NT2/D1 (cell line): ENCODE results near the gene PPP6R1.

Experiments used
- DNase-seq: peaks from one replicate; pipeline ENCODE4 v3.0.0-alpha.2; 2011; ENCODE audit warnings: low read depth, low spot score
- H3K27me3 ChIP-seq: 2 replicates; pipeline ENCODE4 v1.6.0; 2011; ENCODE audit warnings: mild to moderate bottlenecking; ENCODE audit not compliant: insufficient read length, insufficient read depth
- H3K36me3 ChIP-seq: 2 replicates; pipeline ENCODE4 v1.6.1; 2011; ENCODE audit warnings: mild to moderate bottlenecking, low read length, mixed read lengths; ENCODE audit not compliant: insufficient read depth, insufficient read length
- H3K4me1 ChIP-seq: 2 replicates; pipeline ENCODE4 v1.5.1; 2011; ENCODE audit not compliant: insufficient read depth, insufficient read length
- H3K4me3 ChIP-seq: 2 replicates; pipeline ENCODE4 v1.5.1; 2011; ENCODE audit warnings: low read depth; ENCODE audit not compliant: insufficient read length
- H3K9ac ChIP-seq: 2 replicates; pipeline ENCODE4 v1.6.0; 2011; ENCODE audit warnings: low read depth; ENCODE audit not compliant: insufficient read length
- H3K9me3 ChIP-seq: 2 replicates; pipeline ENCODE4 v1.5.1; 2011; ENCODE audit warnings: mild to moderate bottlenecking, low read length; ENCODE audit not compliant: insufficient read depth
- SUZ12 ChIP-seq: IDR thresholded peaks from 2 replicates; pipeline ENCODE4 v1.6.1; 2011; ENCODE audit not compliant: insufficient read length, insufficient read depth; ENCODE audit errors: extremely low read depth
- YY1 ChIP-seq: IDR thresholded peaks from 2 replicates; pipeline ENCODE4 v1.6.1; 2011; ENCODE audit not compliant: insufficient read length, insufficient read depth
- ZNF274 ChIP-seq: IDR thresholded peaks from 2 replicates; pipeline ENCODE4 v1.6.1; 2011; ENCODE audit warnings: mild to moderate bottlenecking, low read depth, low read length

PPP6R1 gene

DNA sequence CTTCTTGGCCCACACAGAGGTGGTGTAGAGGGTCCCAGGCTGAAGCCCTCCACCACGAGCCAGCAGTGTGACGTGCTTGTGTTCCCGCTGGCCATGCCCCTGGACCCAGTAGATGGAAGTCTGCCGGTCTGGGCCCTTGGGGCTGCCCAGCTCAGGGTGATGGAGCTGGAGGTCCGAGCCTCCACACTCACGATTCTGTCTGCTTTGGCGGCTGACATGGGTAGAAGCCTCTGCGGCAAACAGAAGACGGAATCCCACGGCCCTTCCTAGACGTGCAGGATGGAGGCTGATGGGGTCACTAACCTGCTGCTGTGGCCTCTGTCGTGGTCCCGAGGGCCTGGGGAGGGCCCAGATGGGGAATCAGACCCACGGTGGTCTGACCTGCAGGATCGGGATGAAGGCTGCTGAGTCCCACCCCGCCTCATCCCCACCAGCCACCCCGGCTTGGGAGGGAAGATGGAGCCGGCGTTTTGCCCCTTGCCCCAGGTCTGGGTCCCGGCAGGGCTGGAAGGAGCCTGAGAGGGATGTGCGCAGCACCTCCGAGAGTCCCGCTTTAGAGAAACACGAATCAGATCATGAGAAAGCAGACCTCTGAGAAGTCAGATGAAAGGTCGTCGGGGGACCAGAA lies 34.7 kb downstream of the PPP6R1 start:
- H3K36me3 ChIP-seq, result peaks cover 41% of the 10 kb centered on the region

DNA sequence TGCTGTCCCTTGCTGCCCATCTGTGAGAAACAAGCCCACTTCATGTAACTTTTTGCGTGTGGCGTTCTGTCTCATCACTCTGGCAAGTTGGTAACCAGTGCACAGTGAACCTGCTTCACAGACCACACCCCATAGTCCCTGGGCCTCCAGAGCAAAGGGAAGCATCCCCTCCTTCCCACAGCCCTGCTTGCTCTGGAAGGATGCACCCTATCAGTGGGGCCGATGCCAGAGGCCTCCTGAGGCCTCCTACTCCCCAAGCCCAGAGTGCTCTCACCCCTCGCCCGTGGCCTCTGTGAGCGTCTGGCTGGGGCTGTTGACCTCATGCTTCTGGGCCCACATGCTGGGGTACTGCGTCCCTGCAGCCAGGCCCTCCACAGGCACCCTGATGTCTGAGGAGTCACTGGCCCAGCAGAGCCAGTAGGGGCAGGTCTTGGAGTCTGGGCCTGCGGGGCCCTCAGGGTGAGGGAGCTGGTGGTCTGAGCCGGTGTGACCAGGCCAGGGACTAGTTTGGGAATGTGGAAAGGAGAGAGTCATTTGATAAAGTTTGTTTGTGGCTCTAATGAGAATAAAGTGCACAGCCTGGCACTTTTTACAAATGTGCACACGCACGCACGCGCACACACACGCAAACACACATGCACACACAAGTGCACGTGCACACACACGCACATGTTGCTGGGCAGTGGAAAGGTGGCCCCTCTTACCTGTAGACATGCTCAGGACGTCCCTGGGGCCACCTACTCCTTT lies 35.4 kb downstream of the PPP6R1 start:
- Histone ChIP-seq H3K4me3 (no peak overlapping the region), H3K9me3 (peaks cover 13% of the 10 kb centered on the region; the same call in 1 of the 2 replicates), H3K36me3 (peaks cover 35% of the 10 kb centered on the region), H3K9ac (no peak overlapping the region), H3K4me1 (no peaks in the 10 kb centered on the region), H3K27me3 (no peaks in the 10 kb centered on the region)
- no peak for DNase-seq
- TF ChIP-seq ZNF274 (no peak), YY1 (no peak), SUZ12 (no peak)

More for the DNA sequence above, 34.7 kb downstream of the PPP6R1 start:
- no peak overlapping the region for H3K9ac ChIP-seq
- no peaks in the 10 kb centered on the region for H3K4me1 ChIP-seq
- TF ChIP-seq YY1, result no peak
- no peak for TF ChIP-seq ZNF274
- TF ChIP-seq SUZ12, result no peak
- peaks cover 13% of the 10 kb centered on the region; the same call in 1 of the 2 replicates for H3K9me3 ChIP-seq
- H3K27me3 ChIP-seq, result no peaks in the 10 kb centered on the region
- no peak for DNase-seq
- no peak overlapping the region for H3K4me3 ChIP-seq

DNA sequence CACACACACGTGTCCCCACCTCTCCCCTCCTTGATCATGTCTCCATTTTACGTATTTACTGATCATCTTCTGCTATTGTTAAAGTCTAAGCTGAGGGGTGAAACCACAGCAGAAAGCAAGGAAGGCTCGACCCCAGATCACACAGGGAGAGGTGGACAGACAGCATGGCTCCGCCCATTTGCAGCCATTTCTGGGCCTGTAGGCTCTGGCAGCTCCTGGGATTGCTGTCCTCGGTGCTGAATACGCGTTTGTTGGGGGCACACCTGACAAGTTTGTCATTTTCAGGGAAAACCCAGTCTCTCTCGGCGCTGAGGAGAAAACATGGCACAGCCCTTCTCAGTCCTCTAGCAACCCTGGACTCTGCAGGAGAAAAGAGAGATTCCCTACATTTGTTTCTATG lies 38.3 kb downstream of the PPP6R1 start:
- Histone ChIP-seq H3K9ac (no peak overlapping the region), H3K4me1 (no peaks in the 10 kb centered on the region), H3K27me3 (no peaks in the 10 kb centered on the region), H3K36me3 (peaks cover 13% of the 10 kb centered on the region), H3K4me3 (no peak overlapping the region), H3K9me3 (peaks cover 13% of the 10 kb centered on the region; the same call in 1 of the 2 replicates)
- TF ChIP-seq SUZ12, result no peak
- no peak for TF ChIP-seq YY1
- DNase-seq, result no peak

DNA sequence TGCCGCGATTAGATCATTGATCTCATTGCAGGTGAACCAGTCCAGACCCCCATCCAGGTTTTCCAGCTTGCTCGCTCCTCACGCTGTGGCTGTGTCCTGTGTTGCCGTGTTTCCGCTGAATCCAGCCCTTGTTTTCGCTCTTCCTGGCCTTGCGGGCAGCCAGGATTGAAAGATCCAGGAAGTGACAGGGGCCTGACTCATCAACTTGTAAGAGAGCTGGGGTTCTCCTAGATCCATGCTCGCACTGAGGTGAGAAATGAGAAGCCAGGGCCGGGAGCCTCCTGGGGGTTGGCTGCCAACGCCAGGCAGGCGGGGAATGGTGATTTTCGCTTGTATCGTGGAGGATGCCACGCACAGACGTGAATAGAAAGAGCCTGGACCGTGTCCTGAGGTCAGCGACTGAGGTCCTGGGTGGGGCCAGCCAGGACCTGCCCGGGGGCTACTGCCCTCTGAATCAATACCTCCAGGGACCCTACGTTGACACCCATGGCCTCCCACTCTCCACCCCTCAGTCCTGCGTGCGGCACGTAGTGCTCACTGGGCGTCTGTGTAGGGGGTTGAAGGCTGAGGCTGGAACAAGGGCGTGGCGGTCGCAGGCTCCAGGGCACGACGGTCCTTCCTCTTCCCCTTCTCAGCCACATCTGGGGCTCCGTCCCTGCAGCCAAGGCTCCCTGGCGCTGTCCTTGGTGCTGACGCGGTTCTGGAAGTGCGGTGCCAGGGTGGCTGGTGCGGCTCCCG lies 42.2 kb downstream of the PPP6R1 start:
- Histone ChIP-seq H3K9me3 (peaks cover 30% of the 10 kb centered on the region; the same call in 1 of the 2 replicates), H3K4me3 (peak overlapping the region; percentile 49), H3K4me1 (no peaks in the 10 kb centered on the region), H3K27me3 (no peaks in the 10 kb centered on the region), H3K9ac (peak overlapping the region; percentile 61), H3K36me3 (no peaks in the 10 kb centered on the region)
- peak; percentile 84 for DNase-seq
- no peak for TF ChIP-seq YY1
- TF ChIP-seq SUZ12, result no peak
- TF ChIP-seq ZNF274, result no peak

DNA sequence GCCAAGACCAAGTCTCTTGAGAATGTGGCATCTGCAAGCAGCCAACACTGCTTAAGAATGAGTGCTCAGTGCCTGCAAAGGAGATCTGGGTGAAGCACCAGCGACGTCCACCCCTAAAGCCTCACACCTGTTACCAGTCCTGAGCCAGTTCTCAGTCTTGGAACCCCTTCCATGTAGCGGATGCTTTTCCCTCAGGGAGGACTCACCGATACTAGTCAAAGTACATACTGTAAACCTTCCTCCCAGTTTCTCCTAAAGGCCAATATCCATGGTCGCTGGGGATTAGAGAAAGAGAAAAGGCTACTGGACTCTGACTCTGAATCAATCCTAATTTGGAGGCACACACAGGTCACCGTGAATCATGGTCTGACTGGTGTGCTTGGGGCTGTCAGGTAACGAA lies 45.3 kb downstream of the PPP6R1 start:
- Histone ChIP-seq H3K9me3 (peaks cover 17% of the 10 kb centered on the region; the same call in 1 of the 2 replicates), H3K4me1 (peaks cover 3% of the 10 kb centered on the region), H3K36me3 (no peaks in the 10 kb centered on the region), H3K4me3 (no peak overlapping the region), H3K27me3 (no peaks in the 10 kb centered on the region), H3K9ac (no peak overlapping the region)
- DNase-seq, result no peak
- TF ChIP-seq SUZ12, result no peak
- TF ChIP-seq YY1, result no peak
- TF ChIP-seq ZNF274, result no peak

DNA sequence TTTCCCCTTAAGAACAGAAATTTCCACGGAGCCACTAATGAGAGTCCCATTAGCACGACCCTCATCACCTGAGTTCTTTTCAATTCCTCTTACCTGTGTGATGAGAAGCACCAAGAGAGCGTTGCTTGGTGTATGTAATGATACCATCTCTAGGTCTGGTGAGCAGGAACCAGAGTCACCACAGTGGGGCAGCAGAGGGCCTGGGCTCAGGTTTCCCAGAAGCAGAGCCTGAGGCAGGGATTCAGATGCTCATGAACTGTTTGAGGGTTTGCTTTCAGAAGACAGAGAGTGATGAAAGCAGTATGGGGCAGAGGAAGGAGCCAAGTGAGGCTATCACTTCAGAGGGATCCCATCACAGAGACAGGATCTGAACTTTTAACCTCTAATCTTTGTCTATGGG lies 46.4 kb downstream of the PPP6R1 start:
- Histone ChIP-seq H3K9me3 (peaks cover 17% of the 10 kb centered on the region; the same call in 1 of the 2 replicates), H3K4me1 (peaks cover 3% of the 10 kb centered on the region), H3K36me3 (no peaks in the 10 kb centered on the region), H3K4me3 (no peak overlapping the region), H3K27me3 (no peaks in the 10 kb centered on the region), H3K9ac (no peak overlapping the region)
- TF ChIP-seq SUZ12 (no peak), ZNF274 (no peak), YY1 (no peak)
- no peak for DNase-seq
